HepG2 (cell line): ENCODE measurements around the gene GPR107. TPM values are rescaled to one million over a fixed set of nuclear protein-coding genes. Genes with fewer than 3 reads are reported as not detected.

Experiments used
- CENPX ChIP-seq: sonication (generic); formaldehyde crosslinking; IDR thresholded peaks from 2 replicates; pipeline ENCODE4 v1.9.0; 2021; ENCODE audit warnings: mild to moderate bottlenecking, missing genetic modification reagents, moderate library complexity
- FOXA3 ChIP-seq: IDR thresholded peaks from 2 replicates; pipeline ENCODE4 v1.6.1; 2016; ENCODE audit warnings: missing genetic modification reagents, missing compliant biosample characterization
- ISL2 ChIP-seq: sonication (generic); formaldehyde crosslinking; IDR thresholded peaks from 2 replicates; pipeline ENCODE4 v1.5.0; 2020; ENCODE audit warnings: missing genetic modification reagents
- PCBP2 ChIP-seq: fragments of 200-400 bp; formaldehyde crosslinking; optimal IDR thresholded peaks from 2 replicates; pipeline ENCODE3; 2018; ENCODE audit warnings: low read length, low read depth; ENCODE audit not compliant: poor library complexity, severe bottlenecking
- SMAD1 ChIP-seq: sonication (generic); formaldehyde crosslinking; IDR thresholded peaks from 2 replicates; pipeline ENCODE4 v1.4.0; 2020; ENCODE audit warnings: missing genetic modification reagents, low read depth, mild to moderate bottlenecking, borderline replicate concordance
- ZFP37 ChIP-seq: sonication (generic); formaldehyde crosslinking; IDR thresholded peaks from 2 replicates; pipeline ENCODE4 v1.4.0; 2020; ENCODE audit warnings: missing genetic modification reagents, borderline replicate concordance
- ZNF430 ChIP-seq: sonication (generic); formaldehyde crosslinking; IDR thresholded peaks from 2 replicates; pipeline ENCODE4 v1.9.0; 2021; ENCODE audit warnings: mild to moderate bottlenecking, missing genetic modification reagents
- ZSCAN31 ChIP-seq: sonication (generic); formaldehyde crosslinking; IDR thresholded peaks from 2 replicates; pipeline ENCODE4 v1.5.0; 2020; ENCODE audit warnings: low read depth, mild to moderate bottlenecking, missing genetic modification reagents
- polyA plus RNA-seq, 8 experiments: library from polyadenylated mRNA; depleted of rRNA in 3 of 8; stranded (reverse) in 7 of 8; unstranded in 1 of 8; fragments of >200 nt; fragmentation: Illumina TruSeq in 4 of 8; extraction: Trizol in 4 of 8; gene quantifications; 2 replicates each; pipeline versions ENCODE4 v1.2.1 to v1.2.3, GENCODE V29; 2011 to 2016; ENCODE audit warnings: low read depth in 4 of 8, missing spikeins in 1 of 8, mixed read lengths in 1 of 8; ENCODE audit not compliant: insufficient read depth in 1 of 8
- total RNA-seq, 5 experiments: library from RNA; depleted of rRNA; stranded (reverse); fragments of >200 nt; fragmentation: Illumina TruSeq; extraction: Trizol; gene quantifications; 2 replicates each; pipeline ENCODE4 v1.2.3, GENCODE V29; 2016; ENCODE audit warnings: low read depth in 1 of 5
- TF ChIP-seq, protein P1 (sequence below): sonication (generic); formaldehyde crosslinking; IDR thresholded peaks from 2 replicates; pipeline ENCODE4 v1.4.0; 2020; ENCODE audit warnings: missing genetic modification reagents, borderline replicate concordance
- TF ChIP-seq, protein P2 (sequence below): sonication (generic); formaldehyde crosslinking; IDR thresholded peaks from 2 replicates; pipeline ENCODE4 v1.5.1; 2020; ENCODE audit warnings: missing genetic modification reagents, mild to moderate bottlenecking, borderline replicate concordance
- TF ChIP-seq, protein P3 (sequence below): sonication (generic); formaldehyde crosslinking; IDR thresholded peaks from 2 replicates; pipeline ENCODE4 v1.8.0; 2022; ENCODE audit warnings: low read depth, missing genetic modification reagents
- TF ChIP-seq, protein P4 (sequence below): sonication (generic); formaldehyde crosslinking; IDR thresholded peaks from 2 replicates; pipeline ENCODE4 v1.4.0; 2020; ENCODE audit warnings: missing genetic modification reagents, borderline replicate concordance

Gene GPR107
- total and polyA plus RNA-seq, 2 of the 13 experiments (the other 11 are each of a cell fraction or from before 2014, with no cell fraction given) = 22.5 to 24.4 TPM

DNA sequence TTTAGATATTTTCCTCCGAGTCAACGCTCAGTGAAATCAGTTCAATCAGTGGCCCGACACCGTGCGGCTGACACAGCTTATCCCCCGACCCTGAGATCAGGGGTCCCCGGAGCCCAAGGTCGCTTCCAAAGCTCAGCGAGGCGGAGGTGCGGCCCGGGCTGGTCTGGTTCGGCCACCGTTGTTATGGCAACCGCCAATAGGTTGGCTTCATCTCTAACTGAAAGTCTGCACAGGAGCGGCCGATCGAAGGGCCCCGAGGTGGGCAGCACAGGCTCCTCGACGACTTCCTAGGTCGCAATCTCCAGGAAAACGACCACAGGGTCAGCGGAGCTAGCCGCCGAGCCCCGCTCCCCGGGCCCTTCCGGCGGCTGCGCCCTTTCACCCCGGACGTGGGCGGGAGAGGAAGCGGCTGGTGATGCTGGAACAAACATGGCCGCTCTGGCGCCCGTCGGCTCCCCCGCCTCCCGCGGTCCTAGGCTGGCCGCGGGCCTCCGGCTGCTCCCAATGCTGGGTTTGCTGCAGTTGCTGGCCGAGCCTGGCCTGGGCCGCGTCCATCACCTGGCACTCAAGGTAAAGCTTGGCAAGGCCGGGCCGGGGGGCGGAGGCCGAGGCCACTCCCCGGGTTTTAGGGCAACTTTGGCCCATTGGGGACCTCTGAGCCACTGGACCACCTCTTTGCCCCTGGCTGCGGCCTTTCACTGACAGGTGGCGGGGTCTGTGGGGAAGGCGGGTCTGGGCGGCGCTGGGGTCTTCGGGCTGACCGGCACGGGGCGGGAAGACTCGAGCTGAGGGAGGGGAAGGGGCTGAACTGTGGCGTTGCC, at the start of gene GPR107 (continued):
- TF ChIP-seq SMAD1 (CRISPR knock-in tag) (no peak; the same call in 1 of the 2 replicates), CENPX (CRISPR knock-in tag) (no peak), ZSCAN31 (CRISPR knock-in tag) (peak; percentile 48; the same call in 1 of the 2 replicates), FOXA3 (CRISPR knock-in tag) (peak; percentile 38), ISL2 (CRISPR knock-in tag) (no peak; the same call in 1 of the 2 replicates), ZFP37 (CRISPR knock-in tag) (no peak), ZNF430 (peak; percentile 83; the same call in 1 of the 2 replicates), PCBP2 (no peak)
- TF ChIP-seq, protein P1, sequence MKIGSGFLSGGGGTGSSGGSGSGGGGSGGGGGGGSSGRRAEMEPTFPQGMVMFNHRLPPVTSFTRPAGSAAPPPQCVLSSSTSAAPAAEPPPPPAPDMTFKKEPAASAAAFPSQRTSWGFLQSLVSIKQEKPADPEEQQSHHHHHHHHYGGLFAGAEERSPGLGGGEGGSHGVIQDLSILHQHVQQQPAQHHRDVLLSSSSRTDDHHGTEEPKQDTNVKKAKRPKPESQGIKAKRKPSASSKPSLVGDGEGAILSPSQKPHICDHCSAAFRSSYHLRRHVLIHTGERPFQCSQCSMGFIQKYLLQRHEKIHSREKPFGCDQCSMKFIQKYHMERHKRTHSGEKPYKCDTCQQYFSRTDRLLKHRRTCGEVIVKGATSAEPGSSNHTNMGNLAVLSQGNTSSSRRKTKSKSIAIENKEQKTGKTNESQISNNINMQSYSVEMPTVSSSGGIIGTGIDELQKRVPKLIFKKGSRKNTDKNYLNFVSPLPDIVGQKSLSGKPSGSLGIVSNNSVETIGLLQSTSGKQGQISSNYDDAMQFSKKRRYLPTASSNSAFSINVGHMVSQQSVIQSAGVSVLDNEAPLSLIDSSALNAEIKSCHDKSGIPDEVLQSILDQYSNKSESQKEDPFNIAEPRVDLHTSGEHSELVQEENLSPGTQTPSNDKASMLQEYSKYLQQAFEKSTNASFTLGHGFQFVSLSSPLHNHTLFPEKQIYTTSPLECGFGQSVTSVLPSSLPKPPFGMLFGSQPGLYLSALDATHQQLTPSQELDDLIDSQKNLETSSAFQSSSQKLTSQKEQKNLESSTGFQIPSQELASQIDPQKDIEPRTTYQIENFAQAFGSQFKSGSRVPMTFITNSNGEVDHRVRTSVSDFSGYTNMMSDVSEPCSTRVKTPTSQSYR = peak; percentile 29; the same call in 1 of the 2 replicates
- TF ChIP-seq, protein P2, sequence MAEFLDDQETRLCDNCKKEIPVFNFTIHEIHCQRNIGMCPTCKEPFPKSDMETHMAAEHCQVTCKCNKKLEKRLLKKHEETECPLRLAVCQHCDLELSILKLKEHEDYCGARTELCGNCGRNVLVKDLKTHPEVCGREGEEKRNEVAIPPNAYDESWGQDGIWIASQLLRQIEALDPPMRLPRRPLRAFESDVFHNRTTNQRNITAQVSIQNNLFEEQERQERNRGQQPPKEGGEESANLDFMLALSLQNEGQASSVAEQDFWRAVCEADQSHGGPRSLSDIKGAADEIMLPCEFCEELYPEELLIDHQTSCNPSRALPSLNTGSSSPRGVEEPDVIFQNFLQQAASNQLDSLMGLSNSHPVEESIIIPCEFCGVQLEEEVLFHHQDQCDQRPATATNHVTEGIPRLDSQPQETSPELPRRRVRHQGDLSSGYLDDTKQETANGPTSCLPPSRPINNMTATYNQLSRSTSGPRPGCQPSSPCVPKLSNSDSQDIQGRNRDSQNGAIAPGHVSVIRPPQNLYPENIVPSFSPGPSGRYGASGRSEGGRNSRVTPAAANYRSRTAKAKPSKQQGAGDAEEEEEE (CRISPR knock-in tag) = no peak
- TF ChIP-seq, protein P3, sequence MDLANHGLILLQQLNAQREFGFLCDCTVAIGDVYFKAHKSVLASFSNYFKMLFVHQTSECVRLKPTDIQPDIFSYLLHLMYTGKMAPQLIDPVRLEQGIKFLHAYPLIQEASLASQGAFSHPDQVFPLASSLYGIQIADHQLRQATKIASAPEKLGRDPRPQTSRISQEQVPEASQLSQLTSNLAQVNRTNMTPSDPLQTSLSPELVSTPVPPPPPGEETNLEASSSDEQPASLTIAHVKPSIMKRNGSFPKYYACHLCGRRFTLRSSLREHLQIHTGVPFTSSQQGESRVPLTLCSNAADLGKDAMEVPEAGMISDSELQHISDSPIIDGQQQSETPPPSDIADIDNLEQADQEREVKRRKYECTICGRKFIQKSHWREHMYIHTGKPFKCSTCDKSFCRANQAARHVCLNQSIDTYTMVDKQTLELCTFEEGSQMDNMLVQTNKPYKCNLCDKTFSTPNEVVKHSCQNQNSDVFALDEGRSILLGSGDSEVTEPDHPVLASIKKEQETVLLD (CRISPR knock-in tag) = no peak
- TF ChIP-seq, protein P4, sequence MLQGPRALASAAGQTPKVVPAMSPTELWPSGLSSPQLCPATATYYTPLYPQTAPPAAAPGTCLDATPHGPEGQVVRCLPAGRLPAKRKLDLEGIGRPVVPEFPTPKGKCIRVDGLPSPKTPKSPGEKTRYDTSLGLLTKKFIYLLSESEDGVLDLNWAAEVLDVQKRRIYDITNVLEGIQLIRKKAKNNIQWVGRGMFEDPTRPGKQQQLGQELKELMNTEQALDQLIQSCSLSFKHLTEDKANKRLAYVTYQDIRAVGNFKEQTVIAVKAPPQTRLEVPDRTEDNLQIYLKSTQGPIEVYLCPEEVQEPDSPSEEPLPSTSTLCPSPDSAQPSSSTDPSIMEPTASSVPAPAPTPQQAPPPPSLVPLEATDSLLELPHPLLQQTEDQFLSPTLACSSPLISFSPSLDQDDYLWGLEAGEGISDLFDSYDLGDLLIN (CRISPR knock-in tag) = no peak
